ENCODE data around the gene ZMIZ2.
"Not testable (repeated sequence)": the region's sequence is repeated elsewhere in the genome, so short reads cannot be mapped to it uniquely, and the experiment has no call there.

The ZMIZ2 gene

GRCh38 chr7:44803828-44804519, 55.3 kb downstream of the ZMIZ2 start:
- not testable (repeated sequence) for DNase-seq

DNA sequence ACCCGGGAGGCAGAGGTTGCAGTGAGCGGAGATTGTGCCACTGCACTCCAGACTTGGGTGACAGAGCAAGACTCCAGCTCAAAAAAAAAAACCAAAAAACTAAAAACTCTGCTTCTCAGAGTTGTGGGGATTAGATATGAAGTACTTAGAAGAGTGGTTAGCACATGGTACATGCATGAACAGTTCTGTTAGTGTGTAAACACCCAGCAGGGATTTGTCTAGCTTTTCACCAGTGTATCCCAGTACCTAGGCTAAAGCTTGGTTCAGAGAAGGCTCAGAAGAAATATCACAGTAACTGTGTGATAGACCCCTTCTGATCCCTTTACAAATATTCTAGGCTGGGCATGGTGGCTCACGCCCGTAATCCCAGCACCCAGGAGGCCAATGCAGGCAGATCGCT, 57.3 kb downstream of the ZMIZ2 start:
- no peak for DNase-seq

DNA sequence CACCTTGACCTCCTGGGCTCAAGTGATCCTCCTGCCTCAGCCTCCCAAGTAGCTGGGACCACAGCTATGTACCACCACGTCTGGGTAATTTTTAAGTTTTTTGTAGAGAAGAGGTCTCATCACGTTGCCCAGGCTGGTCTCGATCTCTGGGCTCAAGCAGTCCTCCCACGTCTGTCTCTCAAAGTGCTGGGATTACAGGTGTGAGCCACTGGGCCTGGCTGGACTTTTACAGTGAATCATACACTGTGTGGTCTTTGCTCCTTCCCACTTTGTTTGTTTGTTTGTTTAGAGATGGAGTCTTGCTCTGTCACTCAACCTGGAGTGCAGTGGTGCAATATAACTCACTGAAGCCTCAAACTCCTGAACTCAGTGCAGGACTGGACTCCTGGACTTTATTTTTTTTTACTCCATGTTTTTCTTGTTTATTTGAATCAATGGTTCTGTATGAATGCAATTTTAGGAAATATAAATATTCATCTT, 60.3 kb downstream of the ZMIZ2 start:
- no peak for DNase-seq

DNA sequence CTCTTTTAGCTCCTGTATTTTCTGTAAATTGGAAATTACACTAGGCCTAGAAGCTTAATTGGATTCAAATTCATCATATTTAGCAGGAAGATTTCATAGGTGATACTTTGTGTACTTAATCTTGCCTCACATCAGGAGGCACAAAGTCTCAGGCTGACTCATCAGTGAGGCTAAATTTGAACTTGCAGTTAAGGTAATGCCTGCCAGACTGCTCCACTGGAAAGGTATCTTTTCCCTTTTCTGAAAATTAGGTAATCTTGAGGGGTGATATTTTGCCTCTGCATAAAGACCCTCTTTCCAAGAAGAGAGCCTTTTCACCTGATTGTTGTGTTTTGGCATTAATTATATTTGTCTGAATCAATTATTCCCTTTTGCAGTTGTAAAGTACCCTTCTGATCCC, 62.4 kb downstream of the ZMIZ2 start:
- no peak for DNase-seq

DNA sequence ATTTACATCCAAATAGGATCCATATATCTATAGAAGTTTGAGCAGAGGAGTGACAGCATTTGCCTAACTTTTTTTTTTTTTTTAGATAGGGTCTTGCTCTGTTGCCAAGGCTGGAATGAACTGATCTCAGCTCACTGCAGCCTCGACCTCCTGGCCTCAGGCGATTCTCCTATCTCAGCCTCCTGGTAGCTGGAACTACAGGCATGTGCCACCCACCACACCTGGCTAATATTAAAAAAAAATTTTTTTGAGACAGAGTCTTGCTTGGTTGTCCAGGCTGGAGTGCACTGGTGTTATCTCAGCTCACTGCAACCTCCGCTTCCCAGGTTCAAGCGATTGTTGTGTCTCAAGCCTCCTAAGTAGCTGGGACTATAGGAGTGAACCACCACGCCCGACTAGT, 62.9 kb downstream of the ZMIZ2 start:
- DNase-seq, result no peak

DNA sequence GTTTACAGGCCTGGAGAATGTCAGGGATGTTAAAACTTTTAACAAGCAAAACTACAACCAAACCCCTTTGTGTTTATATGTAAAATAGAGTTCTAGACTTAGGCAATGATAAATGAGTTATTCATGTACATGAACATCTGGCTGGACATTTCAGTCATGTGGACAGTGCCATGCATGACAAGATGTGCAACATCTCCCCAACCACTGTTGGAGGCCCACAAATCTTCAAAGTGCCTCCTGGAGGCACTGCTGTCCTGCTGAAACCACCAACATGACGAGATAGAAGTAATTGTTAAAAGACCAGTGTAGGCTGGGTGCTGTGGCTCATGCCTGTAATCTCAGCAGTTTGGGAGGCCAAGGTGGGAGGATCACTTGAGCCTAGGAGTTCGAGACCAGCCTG, 66.3 kb downstream of the ZMIZ2 start:
- no peak for DNase-seq

GRCh38 chr7:44819292-44819691, 70.6 kb downstream of the ZMIZ2 start:
- no peak for DNase-seq
